Esophagus squamous epithelium (tissue), 5 donors: ENCODE measurements around the gene MICAL3. TPM values are rescaled to one million over a fixed set of nuclear protein-coding genes. Genes with fewer than 3 reads are reported as not detected.
"Not testable (repeated sequence)": the region's sequence is repeated elsewhere in the genome, so short reads cannot be mapped to it uniquely, and the experiment has no call there.

Experiments
- DNase-seq: peaks from one replicate; lab custom pipeline; 2025; lab: John Stamatoyannopoulos, UW
- H3K27ac ChIP-seq, 4 donors: fragments of 200-600 bp; sonication (generic); one replicate each; pipeline ENCODE4 v1.5.1; 2016 to 2019; ENCODE audit warnings: mild to moderate bottlenecking in 1 of 4
- H3K27me3 ChIP-seq, 4 donors: fragments of 200-600 bp; sonication (generic); 1 replicate in 3 of 4; 2 replicates in 1 of 4; pipeline versions ENCODE4 v1.5.1 to v1.6.0; 2017 to 2021; ENCODE audit warnings: antibody characterized with exemption in 1 of 4
- H3K36me3 ChIP-seq, 3 donors: fragments of 200-600 bp; sonication (generic); one replicate each; pipeline ENCODE4 v1.5.1; 2016 to 2019
- H3K4me1 ChIP-seq, 3 donors: fragments of 200-600 bp; sonication (generic); one replicate each; pipeline ENCODE4 v1.5.1; 2017 to 2019
- H3K4me3 ChIP-seq, 4 donors: fragments of 200-600 bp; sonication (generic); 1 replicate in 3 of 4; 2 replicates in 1 of 4; pipeline ENCODE4 v1.5.1; 2016 to 2019; ENCODE audit warnings: mild to moderate bottlenecking in 2 of 4, moderate library complexity in 1 of 4
- H3K9me3 ChIP-seq, 3 donors: fragments of 200-600 bp; sonication (generic); one replicate each; pipeline ENCODE4 v1.5.1; 2016 to 2019
- POLR2A ChIP-seq, 4 donors: fragments of 450-650 bp; IDR thresholded peaks; one replicate each; pipeline ENCODE4 v1.6.1; 2017; ENCODE audit warnings: antibody characterized with exemption in 4 of 4, mild to moderate bottlenecking in 4 of 4, moderate library complexity in 3 of 4
- WGBS, 2 donors: methylation state at CpG; one replicate each; pipeline ENCODE4 v1.1.5; 2018; 5-methylcytosine and 5-hydroxymethylcytosine counted together
- intact Hi-C: fragments of 100-400 bp; cut with DNase I; formaldehyde crosslinking; loops from one replicate; pipeline ENCODE4 v1.15.0; 2022
- total RNA-seq, 4 donors: library from RNA; depleted of rRNA; stranded (reverse); fragments of >200 nt; gene quantifications; one replicate each; pipeline ENCODE4 v1.1.0, GENCODE V29; 2016
- TF ChIP-seq, protein P1 (sequence below), 6 experiments: fragments of 450-650 bp in 4 of 6; fragments of 200-600 bp in 2 of 6; sonication (generic) in 2 of 6; IDR thresholded peaks; one replicate each; pipeline ENCODE4 v1.5.1; 2016 to 2019; ENCODE audit warnings: antibody characterized with exemption in 6 of 6, mild to moderate bottlenecking in 4 of 6, moderate library complexity in 4 of 6
- donor health status: DM: yes; HTN: yes; CAD: no.

Gene MICAL3
- total RNA-seq, 4 donors from 2014 or later, result 11.2 to 30.9 (median 15.9) TPM

DNA sequence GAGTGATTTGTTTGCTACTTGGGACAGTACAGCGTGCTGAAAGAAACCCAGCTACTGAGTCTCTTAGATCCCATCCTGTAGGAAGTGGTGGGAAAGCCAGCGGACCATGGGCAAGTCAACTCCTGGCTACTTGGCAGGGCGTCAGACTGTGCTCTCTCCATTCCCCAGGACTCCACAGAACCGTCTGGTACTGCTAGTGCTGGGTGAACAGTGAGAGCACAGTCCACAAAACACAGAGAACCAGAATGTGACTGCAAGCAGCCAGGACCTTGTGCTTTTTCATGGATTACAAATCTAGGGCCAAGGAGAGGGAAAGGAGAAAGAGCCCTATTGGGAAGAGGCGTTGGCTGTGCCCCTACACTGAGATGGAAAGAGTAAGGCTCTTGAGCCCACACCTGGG is 260.3 kb downstream of the MICAL3 start:
- Histone ChIP-seq H3K27me3 (no peaks in the 10 kb centered on the region), H3K4me1 (no peaks in the 10 kb centered on the region), H3K27ac (no peak overlapping the region), H3K9me3 (no peaks in the 10 kb centered on the region), H3K4me3 (no peak overlapping the region), H3K36me3 (no peaks in the 10 kb centered on the region)
- DNase-seq, result no peak
- WGBS, 2 donors, result 74 to 94% methylated on average over 4 to 5 of the region's 5 CpGs
- TF ChIP-seq POLR2A (IDR thresholded peaks at IDR 0.05), result no peak
- TF ChIP-seq, protein P1, sequence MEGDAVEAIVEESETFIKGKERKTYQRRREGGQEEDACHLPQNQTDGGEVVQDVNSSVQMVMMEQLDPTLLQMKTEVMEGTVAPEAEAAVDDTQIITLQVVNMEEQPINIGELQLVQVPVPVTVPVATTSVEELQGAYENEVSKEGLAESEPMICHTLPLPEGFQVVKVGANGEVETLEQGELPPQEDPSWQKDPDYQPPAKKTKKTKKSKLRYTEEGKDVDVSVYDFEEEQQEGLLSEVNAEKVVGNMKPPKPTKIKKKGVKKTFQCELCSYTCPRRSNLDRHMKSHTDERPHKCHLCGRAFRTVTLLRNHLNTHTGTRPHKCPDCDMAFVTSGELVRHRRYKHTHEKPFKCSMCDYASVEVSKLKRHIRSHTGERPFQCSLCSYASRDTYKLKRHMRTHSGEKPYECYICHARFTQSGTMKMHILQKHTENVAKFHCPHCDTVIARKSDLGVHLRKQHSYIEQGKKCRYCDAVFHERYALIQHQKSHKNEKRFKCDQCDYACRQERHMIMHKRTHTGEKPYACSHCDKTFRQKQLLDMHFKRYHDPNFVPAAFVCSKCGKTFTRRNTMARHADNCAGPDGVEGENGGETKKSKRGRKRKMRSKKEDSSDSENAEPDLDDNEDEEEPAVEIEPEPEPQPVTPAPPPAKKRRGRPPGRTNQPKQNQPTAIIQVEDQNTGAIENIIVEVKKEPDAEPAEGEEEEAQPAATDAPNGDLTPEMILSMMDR (IDR thresholded peaks at IDR 0.05), result no peak
- intact Hi-C loops, result no loop called here

DNA sequence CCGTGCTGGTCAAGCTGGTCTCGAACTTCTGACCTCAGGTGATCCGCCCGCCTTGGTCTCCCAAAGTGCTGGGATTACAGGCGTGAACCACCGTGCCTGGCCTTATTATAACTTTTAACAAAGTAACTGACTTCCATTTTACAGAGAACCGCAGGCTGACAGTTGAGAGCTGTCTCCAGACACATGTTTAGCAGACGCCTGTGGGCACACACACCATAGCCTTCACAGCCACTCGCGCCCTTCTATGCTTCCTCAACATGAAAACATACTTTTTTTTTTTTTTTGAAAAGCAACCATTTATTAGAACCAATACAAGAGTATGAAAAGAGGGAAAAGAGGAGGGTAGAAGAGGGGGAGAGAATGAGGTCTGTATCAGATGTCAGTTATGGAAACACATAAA is 260.9 kb downstream of the MICAL3 start:
- H3K4me3 ChIP-seq, H3K4me1 ChIP-seq, H3K9me3 ChIP-seq, H3K27ac ChIP-seq, intact Hi-C loops, H3K36me3 ChIP-seq, H3K27me3 ChIP-seq, DNase-seq: not testable (repeated sequence)
- 84% methylated on average over 10 of the region's 10 CpGs for WGBS, 2 donors

GRCh38 chr22:17761138-17761488 is 263.2 kb downstream of the MICAL3 start:
- Histone ChIP-seq H3K36me3 (no peaks in the 10 kb centered on the region), H3K9me3 (no peaks in the 10 kb centered on the region), H3K27ac (no peak overlapping the region), H3K4me1 (no peaks in the 10 kb centered on the region), H3K27me3 (no peaks in the 10 kb centered on the region), H3K4me3 (no peak overlapping the region)
- intact Hi-C loops, result no loop called here
- no peak for TF ChIP-seq POLR2A (IDR thresholded peaks at IDR 0.05)
- 91 to 96% methylated on average over 4 of the region's 4 CpGs for WGBS, 2 donors
- no peak for DNase-seq

DNA sequence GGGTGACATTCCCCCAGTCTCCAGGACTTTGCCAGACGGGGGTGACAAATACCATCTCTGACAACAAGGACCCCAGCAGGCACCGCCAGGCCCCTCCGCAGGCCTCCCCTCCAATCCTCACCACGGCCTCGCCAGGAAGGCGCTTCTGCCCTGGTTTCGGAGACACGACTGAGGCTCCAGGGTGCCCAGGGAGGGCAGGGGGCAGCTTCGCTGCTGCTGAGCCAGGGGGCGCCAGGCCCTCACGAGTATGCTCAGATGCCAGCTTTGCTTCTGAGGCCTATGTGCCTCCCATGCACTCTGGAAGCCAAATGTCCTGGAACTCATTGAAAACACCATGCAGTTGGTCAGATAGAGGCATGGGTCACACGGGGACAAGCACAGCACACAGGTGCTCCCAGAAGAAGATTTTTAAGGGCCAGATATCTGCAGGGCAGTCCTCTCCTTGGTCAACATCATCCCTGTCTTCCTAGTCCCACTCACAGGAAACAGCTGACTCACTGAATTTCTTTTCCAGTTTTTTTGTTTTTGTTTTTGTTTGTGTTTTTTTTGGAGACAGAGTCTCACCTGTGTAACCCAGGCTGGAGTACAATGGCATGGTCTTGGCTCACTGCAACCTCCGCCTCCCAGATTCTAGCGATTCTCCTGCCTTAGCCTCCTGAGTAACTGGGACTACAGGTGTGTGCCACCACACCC is 270.0 kb downstream of the MICAL3 start:
- DNase-seq, result no peak
- no peak overlapping the region for H3K27ac ChIP-seq

DNA sequence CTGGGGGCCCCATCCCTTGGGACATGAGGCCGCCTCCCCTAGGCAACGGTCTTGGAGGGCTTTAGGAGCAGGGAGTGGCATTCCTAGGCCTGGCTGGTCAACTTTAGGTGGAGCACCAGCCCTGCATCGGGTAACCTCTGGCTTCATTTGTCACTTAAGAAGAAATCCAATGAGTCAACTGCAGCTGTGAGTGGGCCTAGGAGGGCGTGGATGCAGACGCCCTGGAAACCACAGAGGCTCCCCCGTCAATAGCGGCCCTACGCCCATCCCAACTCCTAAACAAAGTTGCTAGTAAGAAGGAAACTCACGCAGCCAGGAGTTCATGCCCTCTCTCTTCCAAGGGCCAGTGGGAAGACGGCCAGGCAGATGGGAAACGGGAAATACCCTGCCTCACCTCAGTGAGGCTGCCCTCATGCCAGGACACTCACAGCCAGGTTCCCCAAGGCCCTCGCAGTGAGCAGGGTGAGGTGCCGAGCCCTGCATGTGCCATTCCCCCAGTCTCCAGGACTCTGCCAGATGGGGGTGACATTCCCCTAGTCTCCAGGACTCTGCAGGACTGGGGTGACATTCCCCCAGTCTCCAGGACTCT is 270.9 kb downstream of the MICAL3 start:
- no peaks in the 10 kb centered on the region for H3K27me3 ChIP-seq
- no peaks in the 10 kb centered on the region for H3K9me3 ChIP-seq
- no peak for DNase-seq
- no peaks in the 10 kb centered on the region for H3K4me1 ChIP-seq
- no peak overlapping the region for H3K4me3 ChIP-seq
- WGBS, 2 donors, result 55 to 64% methylated on average over 10 to 11 of the region's 13 CpGs
- TF ChIP-seq, protein P1 (IDR thresholded peaks at IDR 0.05), result no peak
- no peak for TF ChIP-seq POLR2A (IDR thresholded peaks at IDR 0.05)
- intact Hi-C loops, result no loop called here
- no peak overlapping the region for H3K27ac ChIP-seq
- H3K36me3 ChIP-seq, result peaks cover 0 to 4% (median 0%) of the 10 kb centered on the region in 3 donors

More for the DNA sequence above, 270.0 kb downstream of the MICAL3 start:
- Histone ChIP-seq H3K36me3 (no peaks in the 10 kb centered on the region), H3K27me3 (no peaks in the 10 kb centered on the region), H3K4me3 (no peak overlapping the region), H3K4me1 (no peaks in the 10 kb centered on the region), H3K9me3 (no peaks in the 10 kb centered on the region)
- TF ChIP-seq, protein P1 (IDR thresholded peaks at IDR 0.05), result peak in 1 of 6 experiments; percentile 17
- TF ChIP-seq POLR2A (IDR thresholded peaks at IDR 0.05), result no peak
- intact Hi-C loops, result no loop called here
- 88 to 91% methylated on average over 3 to 6 of the region's 14 CpGs for WGBS, 2 donors

GRCh38 chr22:17751596-17751995 is 272.8 kb downstream of the MICAL3 start:
- peaks cover 0 to 4% (median 0%) of the 10 kb centered on the region in 3 donors for H3K36me3 ChIP-seq
- no peak overlapping the region for H3K27ac ChIP-seq
- TF ChIP-seq, protein P1 (IDR thresholded peaks at IDR 0.05), result no peak
- no peak for TF ChIP-seq POLR2A (IDR thresholded peaks at IDR 0.05)
- intact Hi-C loops, result no loop called here
- no peaks in the 10 kb centered on the region for H3K9me3 ChIP-seq
- H3K27me3 ChIP-seq, result no peaks in the 10 kb centered on the region
- H3K4me3 ChIP-seq, result no peak overlapping the region
- H3K4me1 ChIP-seq, result no peaks in the 10 kb centered on the region
- WGBS, 2 donors, result 92 to 93% methylated on average over 2 to 3 of the region's 6 CpGs
- DNase-seq, result no peak
